H1 (cell line): ENCODE data around the gene ASGR1. TPM values are rescaled to one million over a fixed set of nuclear protein-coding genes. Genes with fewer than 3 reads are reported as not detected.

Source experiments
- ASH2L ChIP-seq: fragments of 200-600, 300-600 bp; sonication (generic); IDR thresholded peaks from one replicate; pipeline ENCODE4 v1.7.1; 2017; ENCODE audit warnings: low read length
- BCL11A ChIP-seq, 2 experiments: IDR thresholded peaks; one replicate each; pipeline ENCODE4 v1.6.1; 2011; ENCODE audit warnings: low read depth in 2 of 2, low read length in 2 of 2, mild to moderate bottlenecking in 2 of 2
- CBX5 ChIP-seq: fragments of 300-800, 300-1000 bp; sonication (generic); IDR thresholded peaks from 2 replicates; pipeline ENCODE4 v1.7.1; 2016; ENCODE audit warnings: antibody characterized with exemption, low read length, low read depth
- CBX8 ChIP-seq: fragments of 300-800, 300-1000 bp; sonication (generic); IDR thresholded peaks from 2 replicates; pipeline ENCODE4 v1.7.1; 2016; ENCODE audit warnings: low read depth, low read length, borderline replicate concordance
- CHD1 ChIP-seq: IDR thresholded peaks from 2 replicates; pipeline ENCODE4 v1.6.1; 2012; ENCODE audit warnings: low read depth, low read length, improper control_type of control experiment
- CHD2 ChIP-seq: IDR thresholded peaks from 2 replicates; pipeline ENCODE4 v1.6.1; 2012; ENCODE audit warnings: low read length, improper control_type of control experiment
- CREB1 ChIP-seq: IDR thresholded peaks from 2 replicates; pipeline ENCODE4 v1.6.1; 2012; ENCODE audit warnings: inconsistent platforms
- CTCF ChIP-seq, 3 experiments: IDR thresholded peaks; 1 replicate in 2 of 3; 2 replicates in 1 of 3; pipeline versions ENCODE4 v1.5.1 to v1.6.1; 2011; ENCODE audit warnings: low read length in 3 of 3, mild to moderate bottlenecking in 3 of 3, inconsistent platforms in 2 of 3, low read depth in 1 of 3, moderate library complexity in 1 of 3; ENCODE audit not compliant: insufficient read depth in 1 of 3; ENCODE audit errors: control extremely low read depth in 1 of 3
- E2F6 ChIP-seq: IDR thresholded peaks from 2 replicates; pipeline ENCODE4 v1.6.1; 2012; ENCODE audit warnings: inconsistent platforms
- EZH2 ChIP-seq: fragments of 200-600 bp; sonication (generic); IDR thresholded peaks from 2 replicates; pipeline ENCODE4 v1.7.1; 2012; ENCODE audit warnings: low read depth, mild to moderate bottlenecking, moderate library complexity, low read length, inconsistent platforms; ENCODE audit not compliant: severe bottlenecking
- GABPA ChIP-seq: IDR thresholded peaks from 2 replicates; pipeline ENCODE4 v1.6.1; 2011; ENCODE audit warnings: mild to moderate bottlenecking, low read length, moderate library complexity, borderline replicate concordance; ENCODE audit not compliant: insufficient read depth
- JUN ChIP-seq: IDR thresholded peaks from 2 replicates; pipeline ENCODE4 v1.6.1; 2011; ENCODE audit warnings: low read depth, mild to moderate bottlenecking, improper control_type of control experiment, low read length
- KDM4A ChIP-seq: IDR thresholded peaks from one replicate; pipeline ENCODE4 v1.7.1; 2012; ENCODE audit warnings: low read depth, mild to moderate bottlenecking, moderate library complexity, low read length, inconsistent platforms; ENCODE audit not compliant: severe bottlenecking
- NANOG ChIP-seq: IDR thresholded peaks from 2 replicates; pipeline ENCODE4 v1.6.1; 2011; ENCODE audit warnings: low read length, low read depth, mild to moderate bottlenecking, inconsistent platforms; ENCODE audit not compliant: insufficient read depth, poor library complexity, severe bottlenecking
- PHF8 ChIP-seq: fragments of 200-600 bp; sonication (generic); conservative IDR thresholded peaks from 2 replicates; pipeline ENCODE4 v1.7.1; 2012; ENCODE audit warnings: low read depth, mild to moderate bottlenecking, inconsistent platforms, low read length, moderate library complexity
- POU5F1 ChIP-seq: IDR thresholded peaks from 2 replicates; pipeline ENCODE4 v1.6.1; 2011; ENCODE audit warnings: low read depth, mild to moderate bottlenecking, low read length, moderate library complexity
- RBBP5 ChIP-seq: IDR thresholded peaks from 2 replicates; pipeline ENCODE4 v1.7.1; 2012; ENCODE audit warnings: low read depth, mild to moderate bottlenecking, inconsistent platforms, low read length, moderate library complexity, borderline replicate concordance
- SIRT6 ChIP-seq: IDR thresholded peaks from one replicate; pipeline ENCODE4 v1.7.1; 2012; ENCODE audit warnings: low read length, inconsistent platforms
- SIX5 ChIP-seq: IDR thresholded peaks from 2 replicates; pipeline ENCODE4 v1.6.1; 2011; ENCODE audit warnings: mild to moderate bottlenecking, low read depth, low read length
- SP1 ChIP-seq: IDR thresholded peaks from 2 replicates; pipeline ENCODE4 v1.6.1; 2011; ENCODE audit warnings: low read depth, low read length
- SRF ChIP-seq: IDR thresholded peaks from 2 replicates; pipeline ENCODE4 v1.6.1; 2011; ENCODE audit warnings: mild to moderate bottlenecking, low read depth, low read length, moderate library complexity
- SUZ12 ChIP-seq: fragments of 200-600 bp; sonication (generic); IDR thresholded peaks from 2 replicates; pipeline ENCODE4 v1.6.1; 2012; ENCODE audit warnings: mild to moderate bottlenecking, inconsistent platforms, low read length, moderate library complexity, mixed read lengths
- TAF7 ChIP-seq: optimal IDR thresholded peaks from 2 replicates; pipeline ENCODE3; 2011; ENCODE audit warnings: low read depth, mild to moderate bottlenecking, inconsistent platforms, low read length, moderate library complexity, borderline replicate concordance
- polyA plus RNA-seq, 7 experiments: library from polyadenylated mRNA; depleted of rRNA in 3 of 7; stranded (reverse) in 5 of 7; unstranded in 2 of 7; fragments of >200 nt in 5 of 7; fragments of 200-250 nt in 2 of 7; gene quantifications; 1 replicate in 5 of 7; 2 replicates in 1 of 7; 4 replicates in 1 of 7; pipeline versions ENCODE4 v1.2.1 to v1.2.3, GENCODE V29; 2011 to 2013; ENCODE audit warnings: missing spikeins in 2 of 7, mixed read lengths in 2 of 7
- total RNA-seq: library from RNA; stranded (reverse); fragmentation: NEBNext Ultra II Directional; extraction: Animal tissue kit (Norgen Biotek cat#: 25700); gene quantifications from 2 replicates; pipeline ENCODE4 v1.2.1, GENCODE V29; 2021

Gene ASGR1
- total and polyA plus RNA-seq, 2 of the 8 experiments (the other 6 are each of a cell fraction or from before 2014, with no cell fraction given), result 10.8 to 14.5 TPM

- TF ChIP-seq BCL11A (IDR thresholded peaks at IDR 0.05; ENCODE audit: low read depth in 2 of 2, low read length in 2 of 2) (no peak), JUN (no peak), CREB1 (no peak), KDM4A (peak; percentile 54), RBBP5 (0 out of 2 replicates have a peak, but pooled peaks have one; percentile 72), PHF8 (no peak; the same call in 1 of the 2 replicates), E2F6 (peak; percentile 83), CHD2 (no peak), TAF7 (no peak), CBX5 (no peak), SIX5 (no peak), SP1 (peak; percentile 55; the same call in 1 of the 2 replicates), CHD1 (no peak), SUZ12 (peak; percentile 42; the same call in 1 of the 2 replicates), CTCF (IDR thresholded peaks at IDR 0.05; ENCODE audit: control extremely low read depth in 1 of 3, insufficient read depth in 1 of 3, low read depth in 1 of 3, low read length in 3 of 3) (no peak), GABPA (no peak), CBX8 (no peak), ASH2L (peak; percentile 23), SRF (no peak), NANOG (no peak), EZH2 (no peak), POU5F1 (no peak), SIRT6 (no peak)
These were observed 28.9 kb upstream of the ASGR1 start (continued) for GRCh38 chr17:7208027-7208571.
